Testis (tissue), 2 donors: ENCODE data around the gene CDKN2B.

ENCODE experiments used
- POLR2A ChIP-seq: fragments of 450-650 bp; IDR thresholded peaks from one replicate; pipeline ENCODE4 v1.6.1; 2017; ENCODE audit warnings: antibody characterized with exemption, mild to moderate bottlenecking, moderate library complexity
- TF ChIP-seq, protein P1 (sequence below), 3 experiments: fragments of 450-650 bp in 2 of 3; fragments of 200-600 bp in 1 of 3; sonication (generic) in 1 of 3; IDR thresholded peaks; one replicate each; pipeline ENCODE4 v1.5.1; 2016 to 2019; ENCODE audit warnings: antibody characterized with exemption in 3 of 3, mild to moderate bottlenecking in 2 of 3, moderate library complexity in 1 of 3

DNA sequence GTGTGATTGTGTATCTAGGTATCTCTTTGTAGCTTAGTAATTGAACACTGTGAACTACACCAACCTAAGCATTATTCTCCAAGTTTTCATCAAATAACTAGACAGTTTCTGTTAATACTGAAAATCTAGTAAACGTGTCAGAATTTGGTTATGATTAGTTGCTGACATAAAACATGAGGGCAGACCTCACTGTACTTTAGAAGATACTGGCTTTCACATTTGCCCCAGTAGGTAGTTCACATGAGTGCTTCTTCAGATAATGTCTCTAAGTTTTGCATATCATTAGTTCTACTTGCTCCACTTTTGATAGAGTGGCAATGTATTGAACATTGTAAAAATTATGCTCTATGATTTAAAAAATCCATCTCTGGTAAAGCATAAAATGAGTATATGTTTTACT, 7.1 kb downstream of the CDKN2B start:
- TF ChIP-seq, protein P1, sequence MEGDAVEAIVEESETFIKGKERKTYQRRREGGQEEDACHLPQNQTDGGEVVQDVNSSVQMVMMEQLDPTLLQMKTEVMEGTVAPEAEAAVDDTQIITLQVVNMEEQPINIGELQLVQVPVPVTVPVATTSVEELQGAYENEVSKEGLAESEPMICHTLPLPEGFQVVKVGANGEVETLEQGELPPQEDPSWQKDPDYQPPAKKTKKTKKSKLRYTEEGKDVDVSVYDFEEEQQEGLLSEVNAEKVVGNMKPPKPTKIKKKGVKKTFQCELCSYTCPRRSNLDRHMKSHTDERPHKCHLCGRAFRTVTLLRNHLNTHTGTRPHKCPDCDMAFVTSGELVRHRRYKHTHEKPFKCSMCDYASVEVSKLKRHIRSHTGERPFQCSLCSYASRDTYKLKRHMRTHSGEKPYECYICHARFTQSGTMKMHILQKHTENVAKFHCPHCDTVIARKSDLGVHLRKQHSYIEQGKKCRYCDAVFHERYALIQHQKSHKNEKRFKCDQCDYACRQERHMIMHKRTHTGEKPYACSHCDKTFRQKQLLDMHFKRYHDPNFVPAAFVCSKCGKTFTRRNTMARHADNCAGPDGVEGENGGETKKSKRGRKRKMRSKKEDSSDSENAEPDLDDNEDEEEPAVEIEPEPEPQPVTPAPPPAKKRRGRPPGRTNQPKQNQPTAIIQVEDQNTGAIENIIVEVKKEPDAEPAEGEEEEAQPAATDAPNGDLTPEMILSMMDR (IDR thresholded peaks at IDR 0.05): no peak
- TF ChIP-seq POLR2A: no peak
